NB4 (cell line): ENCODE measurements around the gene PLA2G4B.

ENCODE experiments used
- CTCF ChIP-seq: IDR thresholded peaks from one replicate; pipeline ENCODE4 v1.5.1; 2012; ENCODE audit warnings: low read depth, low read length
- MAX ChIP-seq: IDR thresholded peaks from 2 replicates; pipeline ENCODE4 v1.6.1; 2011; ENCODE audit warnings: low read depth, low read length
- MYC ChIP-seq: IDR thresholded peaks from 2 replicates; pipeline ENCODE4 v1.6.1; 2011; ENCODE audit warnings: low read depth, low read length
- POLR2A ChIP-seq: IDR thresholded peaks from 2 replicates; pipeline ENCODE4 v1.6.1; 2011; ENCODE audit warnings: mild to moderate bottlenecking; ENCODE audit not compliant: insufficient read length; ENCODE audit errors: extremely low read depth

- TF ChIP-seq CTCF (no peak), POLR2A (no peak), MYC (no peak), MAX (no peak)
Measured at GRCh38 chr15:41844814-41845213, 6.2 kb downstream of the PLA2G4B start.
